ENCODE data around the gene DBET.
"Not testable (repeated sequence)": the region's sequence is repeated elsewhere in the genome, so short reads cannot be mapped to it uniquely, and the experiment has no call there.

Gene DBET

GRCh38 chr4:190019023-190019858 lies 45.1 kb upstream of the DBET start:
- no peak overlapping the region for H3K4me3 ChIP-seq (ENCODE audit: low read depth, low read length)
- DNase-seq (ENCODE audit: low read depth) = no peak
- no peak for TF ChIP-seq CTCF (conservative IDR thresholded peaks at IDR 0.05; ENCODE audit: low read depth, low read length)

- not testable (repeated sequence) for DNase-seq (ENCODE audit: low read depth); H3K4me3 ChIP-seq (ENCODE audit: low read depth, low read length)
These were observed 44.3 kb upstream of the DBET start for GRCh38 chr4:190019859-190020463.

GRCh38 chr4:190020790-190021717 lies 43.2 kb upstream of the DBET start:
- TF ChIP-seq CTCF (conservative IDR thresholded peaks at IDR 0.05; ENCODE audit: low read depth, low read length) = no peak
- DNase-seq (ENCODE audit: low read depth) = peak; percentile 23
- H3K4me3 ChIP-seq (ENCODE audit: low read depth, low read length) = no peak overlapping the region

- not testable (repeated sequence) for H3K4me3 ChIP-seq (ENCODE audit: low read depth, low read length); DNase-seq (ENCODE audit: low read depth)
These were observed 42.3 kb upstream of the DBET start for GRCh38 chr4:190021973-190022372.

- not testable (repeated sequence) for H3K4me3 ChIP-seq (ENCODE audit: low read depth, low read length)
These were observed 41.6 kb upstream of the DBET start for GRCh38 chr4:190022614-190023281.

GRCh38 chr4:190027156-190027555 lies 37.1 kb upstream of the DBET start, which contains the start of gene FRG2:
Gene FRG2 (minus strand): TSS chr4:190027256. CDS start chr4:190027204, 52 bp downstream.
- H3K4me3 ChIP-seq (ENCODE audit: low read depth, low read length); DNase-seq (ENCODE audit: low read depth): not testable (repeated sequence)

More at GRCh38 chr4:190022614-190023281, 41.6 kb upstream of the DBET start:
- not testable (repeated sequence) for DNase-seq (ENCODE audit: low read depth)

- H3K4me3 ChIP-seq (ENCODE audit: low read depth, low read length); DNase-seq (ENCODE audit: low read depth): not testable (repeated sequence)
These were observed 33.0 kb upstream of the DBET start for GRCh38 chr4:190031264-190031663.

GRCh38 chr4:190037704-190038388 lies 26.5 kb upstream of the DBET start:
- DNase-seq (ENCODE audit: low read depth); H3K4me3 ChIP-seq (ENCODE audit: low read depth, low read length): not testable (repeated sequence)

GRCh38 chr4:190040873-190041272 lies 23.4 kb upstream of the DBET start:
- not testable (repeated sequence) for H3K4me3 ChIP-seq (ENCODE audit: low read depth, low read length)

GRCh38 chr4:190047627-190048026 lies 16.7 kb upstream of the DBET start:
- DNase-seq (ENCODE audit: low read depth); H3K4me3 ChIP-seq (ENCODE audit: low read depth, low read length): not testable (repeated sequence)

More at GRCh38 chr4:190040873-190041272, 23.4 kb upstream of the DBET start:
- not testable (repeated sequence) for DNase-seq (ENCODE audit: low read depth)

GRCh38 chr4:190049378-190050239 lies 14.7 kb upstream of the DBET start:
- not testable (repeated sequence) for DNase-seq (ENCODE audit: low read depth); H3K4me3 ChIP-seq (ENCODE audit: low read depth, low read length)

GRCh38 chr4:190058997-190059396 lies 5.3 kb upstream of the DBET start:
- DNase-seq (ENCODE audit: low read depth) = not testable (repeated sequence)

GRCh38 chr4:190064805-190065204 lies 503 bp downstream of the DBET start:
- H3K4me3 ChIP-seq (ENCODE audit: low read depth, low read length); DNase-seq (ENCODE audit: low read depth): not testable (repeated sequence)

More at GRCh38 chr4:190058997-190059396, 5.3 kb upstream of the DBET start:
- H3K4me3 ChIP-seq (ENCODE audit: low read depth, low read length) = not testable (repeated sequence)

- H3K4me3 ChIP-seq (ENCODE audit: low read depth, low read length); DNase-seq (ENCODE audit: low read depth): not testable (repeated sequence)
These were observed 4.0 kb downstream of the DBET start for GRCh38 chr4:190068351-190068750.
